Limb (tissue), 2 donors: ENCODE data around the gene EDARADD.
"Not testable (repeated sequence)": the region's sequence is repeated elsewhere in the genome, so short reads cannot be mapped to it uniquely, and the experiment has no call there.

Experiments used
- DNase-seq, 2 donors: peaks; one replicate each; pipeline ENCODE4 v3.0.0-alpha.2; 2016; ENCODE audit errors: extremely low spot score in 2 of 2

Gene EDARADD

DNA sequence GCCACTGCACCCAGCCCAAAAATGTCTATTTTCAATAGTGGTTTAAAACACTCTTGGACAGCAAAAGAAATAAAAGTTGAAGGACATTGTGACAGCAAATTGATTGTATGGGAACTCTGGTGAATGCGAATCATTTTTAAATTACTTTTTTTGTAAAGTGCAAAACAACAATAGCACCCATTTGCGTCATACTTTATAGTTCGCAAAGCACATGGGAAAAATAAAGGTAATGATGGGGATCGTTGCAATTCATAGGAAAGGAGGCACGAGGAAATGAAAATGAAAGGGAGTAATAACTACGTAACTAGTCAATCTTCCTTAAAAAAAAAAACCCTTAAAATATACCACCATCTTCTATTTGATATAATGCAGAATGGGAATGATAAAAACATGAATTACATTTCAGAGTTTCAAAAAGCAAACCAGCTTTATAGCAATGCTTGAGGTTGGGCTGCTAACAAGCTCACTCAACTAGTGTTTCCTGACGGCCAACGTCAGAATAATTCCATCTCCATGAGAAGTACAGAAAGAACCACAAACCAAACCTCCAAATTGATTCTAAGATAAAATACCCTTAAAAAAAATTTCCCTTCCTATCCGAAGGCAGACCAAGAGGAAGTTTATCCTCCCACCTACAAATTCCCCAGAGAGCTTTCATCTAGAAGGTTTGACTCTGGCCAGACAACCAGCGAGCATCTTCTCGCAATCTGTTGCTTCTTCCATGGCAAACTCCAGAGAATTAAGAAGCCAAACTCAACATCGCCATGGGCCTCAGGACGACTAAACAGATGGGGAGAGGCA lies at the start of gene EDARADD:
EDARADD (plus strand) TSS at position 606 of the 801 bp plus-strand sequence; CDS start at position 765, 159 bp downstream.
- no peak for DNase-seq

DNA sequence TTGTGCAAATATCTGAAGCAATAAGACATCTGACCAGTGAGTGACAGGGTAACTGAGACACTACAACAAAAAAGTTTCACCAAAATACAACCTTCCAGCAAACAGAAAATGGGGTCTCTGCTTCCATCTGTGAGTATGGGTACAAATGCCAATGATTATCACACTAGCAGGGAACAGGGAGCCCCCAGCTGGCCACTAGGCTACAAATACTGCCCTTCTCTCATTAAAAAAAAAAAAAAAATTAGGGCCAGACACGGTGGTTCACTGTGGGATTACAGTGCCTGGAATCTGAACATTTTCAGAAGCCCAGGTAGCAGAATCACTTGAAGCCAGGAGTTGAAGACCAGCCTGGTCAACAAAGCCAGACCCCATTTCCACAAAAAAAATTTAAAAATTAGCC lies 48.4 kb upstream of the EDARADD start:
- DNase-seq = no peak

DNA sequence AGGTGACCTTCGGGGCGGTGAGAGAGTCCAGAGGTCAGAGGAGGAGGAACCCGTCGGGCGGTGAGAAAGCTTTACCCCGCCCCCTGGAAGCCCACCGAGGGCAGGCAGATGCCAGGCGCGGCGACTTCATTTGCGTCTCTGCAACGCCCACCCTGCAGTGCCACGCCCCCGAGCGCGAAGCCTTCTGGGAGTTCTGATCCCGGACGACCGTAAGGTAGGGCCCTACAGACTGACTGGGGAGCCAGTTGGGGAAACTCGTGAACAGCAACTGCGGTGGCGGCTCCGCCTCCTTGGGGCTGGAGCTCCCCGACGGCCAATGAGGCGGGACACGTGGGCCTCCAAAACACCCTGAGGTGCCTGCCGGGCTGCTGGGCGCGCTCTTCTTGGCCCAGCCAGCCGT lies 46.0 kb upstream of the EDARADD start:
- DNase-seq = no peak

DNA sequence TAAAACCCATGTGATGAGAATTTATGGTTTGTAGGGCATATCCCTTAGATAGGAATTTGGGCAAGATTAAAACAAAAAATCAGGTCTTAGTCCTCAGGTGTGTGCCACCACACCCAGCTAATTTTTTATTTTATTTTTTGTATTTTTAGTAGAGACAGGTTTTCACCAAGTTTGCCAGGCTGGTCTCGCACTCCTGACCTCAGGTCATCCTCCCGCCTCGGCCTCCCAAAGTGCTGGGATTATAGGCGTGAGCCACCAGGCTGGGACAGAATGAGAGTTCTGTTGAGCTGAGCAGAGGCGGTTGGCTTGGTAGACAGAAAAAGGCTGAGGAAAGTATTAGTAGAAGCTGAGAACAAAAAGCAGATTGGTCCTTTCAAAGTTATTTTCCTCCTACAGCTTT lies 43.8 kb upstream of the EDARADD start:
- DNase-seq = no peak

DNA sequence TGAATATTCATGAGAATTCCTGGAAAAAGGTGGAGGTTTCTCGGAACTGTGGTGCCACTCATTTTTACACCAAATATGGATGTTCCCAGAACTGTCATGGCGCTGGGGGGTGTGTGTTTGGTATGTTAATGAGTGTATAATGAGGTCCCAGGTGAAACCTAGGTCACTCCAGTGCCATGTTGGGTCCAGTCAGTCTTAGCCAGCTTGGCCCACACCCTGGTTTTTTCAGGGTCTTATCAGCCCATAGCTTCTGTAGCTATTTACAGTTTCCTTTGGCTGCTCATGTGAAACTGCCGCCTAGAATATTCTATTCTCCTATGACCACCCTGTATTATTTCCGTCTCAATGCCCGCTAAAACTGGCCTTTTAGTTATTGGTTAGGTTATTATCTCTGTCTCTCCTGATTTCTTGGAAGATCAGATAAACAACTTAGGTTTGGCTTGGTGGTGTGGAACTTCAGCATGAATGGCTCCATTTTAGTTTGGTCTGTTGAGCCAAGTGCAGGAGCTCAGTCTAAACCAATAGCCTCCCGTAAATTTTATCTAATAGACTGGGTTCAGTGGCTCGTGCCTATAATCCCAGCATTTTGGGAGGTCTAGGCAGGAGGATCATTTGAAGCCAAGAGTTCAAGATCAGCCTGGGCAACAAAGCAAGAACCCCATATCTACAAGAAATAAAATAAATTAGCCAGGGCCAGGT lies 42.1 kb upstream of the EDARADD start:
- no peak for DNase-seq

DNA sequence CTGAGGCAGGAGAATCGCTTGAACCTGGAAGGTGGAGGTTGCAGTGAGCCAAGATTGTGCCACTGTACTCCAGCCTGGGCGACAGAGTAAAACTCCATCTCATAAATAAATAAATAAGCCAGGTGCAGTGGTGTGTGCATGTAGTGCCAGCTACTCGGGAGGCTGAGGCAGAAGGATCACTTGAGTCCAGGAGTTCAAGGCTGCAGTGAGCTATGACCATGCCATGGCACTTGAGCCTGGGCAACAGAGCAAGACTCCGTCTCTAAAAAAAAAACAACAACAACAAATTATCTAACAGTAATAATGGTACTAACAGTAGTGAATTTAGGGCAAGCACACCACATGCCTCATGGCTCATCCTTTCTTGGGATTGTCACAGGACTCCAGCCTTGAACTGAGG lies 41.3 kb upstream of the EDARADD start:
- DNase-seq = not testable (repeated sequence)

DNA sequence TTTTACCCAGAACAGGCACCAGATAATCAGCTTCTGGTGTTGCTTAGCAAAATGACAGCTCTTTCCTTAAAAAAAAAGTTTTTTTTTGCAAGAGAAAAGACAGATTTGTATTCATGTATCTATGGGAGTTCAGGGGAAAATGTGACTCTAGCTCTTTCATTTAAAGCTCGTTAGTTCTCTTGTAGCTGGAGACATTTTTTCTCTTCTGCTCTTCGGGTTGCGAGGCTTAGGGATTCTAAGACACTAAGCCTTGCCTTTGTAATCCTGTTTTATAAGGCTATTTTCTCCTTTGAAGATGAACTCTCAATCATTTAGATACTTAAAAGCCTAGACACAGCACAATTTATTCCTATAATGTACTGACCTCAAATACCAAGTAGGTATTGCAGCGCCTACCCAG lies 40.3 kb upstream of the EDARADD start:
- no peak for DNase-seq

DNA sequence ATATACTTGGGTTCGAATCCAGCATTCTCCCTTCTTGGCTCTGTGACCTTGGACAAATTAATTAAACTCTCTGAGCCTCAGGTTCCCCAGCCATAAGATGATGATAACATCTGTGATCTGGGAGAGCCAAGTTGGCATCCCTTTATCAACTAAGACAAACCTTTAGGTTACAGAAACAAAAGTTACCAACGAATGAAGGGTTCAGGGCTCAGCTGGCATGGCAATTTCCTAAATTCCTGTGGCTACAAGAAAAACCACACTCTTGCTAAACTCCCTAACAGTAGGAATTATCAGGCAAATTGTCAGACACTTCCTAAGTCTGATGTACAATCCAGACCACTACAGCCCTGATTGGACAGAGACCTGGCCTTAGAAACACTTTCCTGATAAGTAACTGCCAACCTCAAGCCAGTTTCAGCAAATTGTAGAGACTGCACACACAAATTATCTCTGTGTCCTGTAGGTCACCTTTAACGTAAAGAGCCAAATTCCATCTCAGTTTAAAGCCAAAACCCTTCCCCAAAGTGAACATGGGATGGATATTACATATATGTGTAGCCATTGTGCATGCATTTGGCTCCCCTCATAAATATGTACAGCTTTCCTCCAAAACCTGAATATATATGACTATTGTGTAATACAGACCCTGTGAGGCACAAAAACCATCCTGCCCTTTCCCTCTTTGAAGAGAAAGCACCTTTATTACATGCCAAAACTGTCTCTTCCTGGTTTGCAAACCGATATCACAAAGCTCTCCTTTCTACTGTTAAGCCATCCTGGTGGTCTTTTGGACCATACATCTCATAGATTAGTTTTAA lies 39.5 kb upstream of the EDARADD start:
- no peak for DNase-seq

DNA sequence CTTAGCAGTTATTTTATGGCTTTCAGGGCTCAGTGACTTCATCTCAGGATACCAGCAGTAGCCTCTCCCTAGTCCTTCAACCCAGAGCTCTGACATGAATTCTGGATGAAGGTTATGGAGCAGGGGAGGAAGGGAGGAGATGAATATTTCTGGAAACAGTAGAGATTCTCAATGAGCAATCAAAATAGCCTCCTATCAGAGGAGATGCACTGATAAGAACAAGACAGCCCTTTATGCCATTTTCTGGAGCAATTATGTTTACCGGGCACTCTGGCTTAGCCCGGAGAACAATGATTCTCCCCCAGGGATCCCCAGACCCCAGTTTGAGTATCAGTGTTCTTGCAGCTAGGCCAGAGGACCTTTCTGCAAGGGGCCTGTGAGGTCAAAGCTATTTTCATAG lies 37.9 kb upstream of the EDARADD start:
- no peak for DNase-seq

DNA sequence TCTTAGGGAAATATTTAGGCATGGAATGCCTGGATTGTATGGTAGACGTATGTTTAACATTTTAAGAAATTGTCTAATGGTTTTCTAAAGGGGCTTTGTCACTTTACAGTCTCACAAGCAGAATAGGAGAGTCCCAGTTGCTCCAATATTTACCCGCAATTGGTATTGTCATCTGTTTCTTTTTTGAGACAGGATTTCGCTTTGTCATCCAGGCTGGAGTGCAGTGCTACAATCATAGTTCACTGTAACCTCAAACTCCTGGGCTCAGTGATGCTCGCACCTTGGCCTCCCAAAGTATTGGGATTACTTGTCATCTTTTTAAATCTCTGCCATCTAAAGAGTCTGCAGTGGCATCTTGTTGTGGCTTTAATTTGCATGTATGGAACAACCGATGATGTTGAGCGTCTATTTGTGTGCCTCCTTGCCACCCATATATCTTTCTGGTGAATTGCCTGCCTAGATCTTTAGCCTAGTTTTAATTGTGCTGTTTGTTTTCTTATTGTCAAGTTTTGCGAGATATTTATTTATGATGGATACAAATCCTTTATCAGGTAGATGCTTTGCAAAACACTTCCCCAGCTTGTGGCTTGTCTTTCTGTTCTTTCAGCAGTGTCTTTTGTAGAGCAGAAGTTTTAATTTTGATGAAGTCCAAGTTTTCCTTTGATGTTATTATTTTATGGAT lies 32.0 kb upstream of the EDARADD start:
- no peak for DNase-seq

DNA sequence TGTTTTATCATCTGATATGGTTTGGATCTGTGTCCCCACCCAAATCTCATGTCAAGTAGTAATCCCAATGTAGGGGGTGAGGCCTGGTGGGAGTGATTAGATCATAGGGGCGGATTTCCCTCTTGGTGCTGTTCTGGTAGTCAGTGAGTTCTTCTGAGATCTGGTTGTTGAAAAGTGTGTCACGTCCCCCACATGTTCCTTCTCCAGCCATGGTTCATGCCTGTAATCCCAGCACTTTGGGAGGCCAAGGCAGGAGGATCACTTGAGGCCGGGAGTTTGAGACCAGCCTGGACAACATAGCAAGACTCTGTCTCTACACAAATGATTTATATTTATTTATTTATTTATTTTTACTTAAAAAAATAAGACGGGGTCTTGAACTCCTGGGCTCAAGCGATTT lies 30.8 kb upstream of the EDARADD start:
- DNase-seq = no peak

DNA sequence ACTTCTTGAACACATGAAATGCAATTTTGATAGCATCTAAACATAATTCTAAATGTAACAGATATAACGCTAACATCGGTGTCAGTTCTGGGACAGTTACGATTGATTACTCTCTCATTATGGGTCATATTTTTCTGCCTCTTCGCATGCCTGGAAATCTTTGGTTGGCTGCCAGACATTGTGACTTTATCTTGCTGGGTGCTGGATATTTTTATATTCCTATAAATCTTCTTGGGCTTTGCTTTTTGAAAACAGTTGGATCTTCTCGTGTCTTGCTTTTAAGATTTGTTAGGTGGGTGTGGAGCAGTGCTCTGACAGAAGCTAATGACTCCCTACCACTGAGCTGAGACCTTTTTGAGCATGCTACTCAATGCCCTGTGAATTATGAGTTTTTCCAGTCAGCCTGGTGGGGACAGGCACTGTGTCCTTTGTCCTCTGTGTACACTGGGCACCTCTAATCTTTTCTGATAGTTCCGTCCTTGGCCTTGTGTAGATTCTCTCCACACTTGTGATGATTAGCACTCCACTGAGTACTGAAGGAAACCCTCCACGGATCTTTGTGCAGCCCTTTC lies 28.0 kb upstream of the EDARADD start:
- DNase-seq = no peak

DNA sequence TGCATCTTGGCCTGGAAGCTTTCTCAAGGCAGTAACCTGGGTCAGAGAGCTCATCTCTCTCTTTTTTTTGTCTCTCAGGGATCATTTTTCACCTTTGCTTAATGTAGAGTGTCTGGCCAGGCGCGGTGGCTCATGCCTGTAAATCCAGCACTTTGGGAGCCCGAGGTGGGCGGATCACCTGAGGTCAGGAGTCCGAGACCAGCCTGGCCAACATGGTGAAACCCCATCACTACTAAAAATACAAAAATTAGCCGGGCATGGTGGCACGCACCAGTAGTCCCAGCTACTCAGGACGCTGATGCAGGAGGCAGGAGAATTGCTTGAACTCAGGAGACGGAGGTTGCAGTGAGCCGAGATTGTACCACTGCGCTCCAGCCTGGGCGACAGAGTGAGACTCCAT lies 27.4 kb upstream of the EDARADD start:
- DNase-seq = not testable (repeated sequence)

DNA sequence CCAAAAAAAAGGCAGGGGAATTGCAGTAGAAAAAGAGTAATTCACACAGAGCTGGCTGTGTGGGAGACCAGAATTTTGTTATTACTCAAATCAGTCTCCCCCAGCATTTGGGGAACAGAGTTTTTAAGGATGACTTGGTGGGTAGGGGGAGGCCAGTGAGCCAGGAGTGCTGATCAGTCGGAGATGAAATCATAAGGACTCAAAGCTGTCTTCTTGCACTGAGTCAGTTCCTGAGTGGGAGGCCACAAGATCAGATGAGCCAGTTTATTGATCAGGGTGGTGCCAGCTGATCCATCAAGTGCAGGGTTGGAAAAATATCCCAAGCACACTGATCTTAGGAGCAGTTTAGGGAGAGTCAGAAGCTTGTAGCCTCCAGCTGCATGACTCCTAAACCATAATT lies 23.7 kb upstream of the EDARADD start:
- DNase-seq = no peak

DNA sequence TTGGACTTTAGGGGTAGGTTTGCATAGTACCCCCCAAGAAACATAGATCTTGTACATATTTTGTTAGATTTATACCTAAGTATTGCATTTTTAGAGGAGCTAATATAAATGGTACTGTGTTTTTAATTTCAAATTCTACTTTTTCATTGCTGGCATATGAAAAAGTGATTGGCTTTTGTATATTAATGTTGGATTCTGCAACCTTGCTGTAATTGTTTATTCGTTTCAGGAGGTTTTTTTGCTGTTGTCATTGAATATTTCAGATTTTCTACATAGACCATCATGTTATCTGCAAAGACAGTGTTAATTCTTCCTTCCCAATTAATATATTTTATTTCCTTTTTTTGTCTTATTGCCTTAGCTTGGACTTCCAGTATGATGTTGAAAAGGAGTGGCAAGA lies 23.0 kb upstream of the EDARADD start:
- no peak for DNase-seq

DNA sequence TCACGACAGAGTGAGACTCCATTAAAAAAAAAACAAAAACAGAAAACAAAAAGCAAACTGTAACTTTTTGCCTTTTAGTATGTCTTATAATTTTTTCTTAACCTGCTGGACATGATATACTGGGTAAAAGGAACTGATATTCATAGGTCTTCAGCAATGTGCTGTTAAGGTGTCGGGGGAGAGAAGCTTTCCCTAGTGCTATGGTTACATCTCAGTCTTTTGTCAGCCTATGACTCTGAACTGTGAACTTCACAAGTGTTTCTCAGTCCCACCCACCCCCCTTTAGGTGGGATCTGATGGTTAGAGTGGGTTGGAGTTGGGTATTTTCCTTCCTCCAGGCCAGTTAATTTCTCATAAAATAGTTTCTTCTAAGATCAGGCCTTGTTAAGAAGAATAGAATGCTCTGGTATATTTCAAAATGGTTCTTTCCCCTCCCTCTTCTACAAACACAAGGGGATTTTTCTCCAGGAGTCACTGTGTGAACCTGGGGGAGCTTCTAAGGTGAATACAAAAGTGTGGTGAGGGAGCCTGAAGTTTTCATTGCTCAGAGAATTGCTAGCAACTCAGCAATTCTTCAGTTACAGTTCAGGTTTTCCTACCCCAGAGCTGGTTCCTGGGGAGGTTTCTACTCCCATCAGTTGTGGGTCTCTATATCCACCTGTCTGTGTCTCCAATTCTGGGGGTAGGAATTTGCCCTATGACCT lies 16.1 kb upstream of the EDARADD start:
- DNase-seq = no peak

DNA sequence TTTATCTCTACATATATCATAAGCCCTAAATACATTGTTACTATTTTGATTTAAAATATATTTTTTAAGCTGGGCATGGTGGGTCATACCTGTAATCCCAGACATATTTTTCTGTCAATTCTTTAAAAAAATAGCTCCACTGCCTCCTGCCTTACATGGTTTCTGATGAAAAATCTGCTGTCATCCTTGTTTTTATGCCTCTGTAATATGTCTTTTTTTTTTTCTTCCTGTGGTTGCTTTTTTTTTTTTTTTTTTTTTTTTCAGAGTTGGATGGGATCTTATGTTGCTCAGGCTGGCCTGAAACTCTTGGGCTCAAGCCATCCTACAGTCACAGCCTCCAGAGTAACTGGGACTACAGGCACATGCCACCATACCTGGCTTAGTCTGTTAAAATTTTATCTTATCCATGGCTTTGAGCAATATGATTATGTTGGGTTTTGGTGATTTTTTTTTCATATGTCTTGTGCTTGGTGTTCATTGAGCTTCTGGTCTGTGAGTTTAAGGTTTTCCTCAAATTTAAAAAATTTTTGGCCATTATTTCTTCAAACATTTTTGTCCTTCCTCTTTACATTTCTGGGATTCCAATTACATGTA lies 12.4 kb upstream of the EDARADD start:
- DNase-seq = no peak

DNA sequence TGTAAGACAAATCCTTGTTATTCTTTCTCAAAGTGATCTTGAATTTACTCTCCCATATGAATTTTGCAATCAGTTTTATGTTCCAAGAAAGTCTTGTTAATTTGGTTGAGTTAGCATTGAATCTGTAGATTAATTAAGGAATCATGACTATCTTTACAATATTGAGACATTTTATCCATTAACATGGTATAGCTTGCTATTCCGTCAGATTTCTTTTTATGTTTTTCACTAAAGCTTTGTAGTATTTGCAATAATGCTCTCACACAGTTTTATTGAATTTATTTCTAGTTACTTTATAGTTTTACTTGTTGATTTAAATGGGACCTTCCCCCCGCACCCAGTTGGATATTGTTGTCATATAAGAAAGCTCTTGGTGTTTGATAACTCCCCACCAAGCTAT lies 5.8 kb upstream of the EDARADD start:
- DNase-seq = no peak

DNA sequence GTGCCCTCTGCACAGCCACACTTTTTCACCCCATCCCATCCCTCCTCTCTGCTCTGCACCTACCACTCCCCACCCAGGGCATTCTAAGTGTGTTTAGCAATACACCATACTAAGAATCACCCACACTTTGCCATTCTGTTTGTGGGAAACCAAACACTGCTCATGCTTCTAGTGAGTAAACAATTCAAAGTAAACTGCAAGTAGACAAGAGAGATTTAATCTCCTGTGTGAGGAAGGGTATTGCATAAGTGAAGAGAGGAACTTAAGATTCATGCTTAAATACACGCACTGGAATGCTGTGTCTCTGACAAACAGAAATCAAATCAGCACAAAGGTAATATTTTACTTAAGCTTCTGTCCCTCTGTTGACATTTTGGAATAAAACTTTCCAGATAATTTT lies 4.8 kb upstream of the EDARADD start:
- no peak for DNase-seq

DNA sequence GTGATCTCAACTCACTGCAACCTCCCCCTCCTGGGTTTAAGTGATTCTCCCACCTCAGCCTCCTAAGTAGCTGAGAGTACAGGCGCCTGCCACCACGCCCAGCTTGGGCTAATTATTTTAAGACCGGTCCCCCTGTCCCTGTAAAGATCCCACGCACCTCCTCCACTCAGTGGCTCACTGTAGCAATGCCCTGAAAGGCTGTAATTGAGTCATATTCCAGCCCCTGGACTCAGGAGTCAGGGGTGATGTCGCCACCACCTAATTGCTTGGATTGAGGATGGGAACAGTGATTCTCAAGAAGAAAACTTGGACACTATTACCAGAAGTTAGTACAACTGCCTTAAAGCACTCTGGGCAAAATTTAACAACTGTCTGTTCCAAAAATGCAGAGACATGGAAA lies 3.1 kb upstream of the EDARADD start:
- no peak for DNase-seq
